ENCODE measurements around the gene SYVN1. TPM values are rescaled to one million over a fixed set of nuclear protein-coding genes. Genes with fewer than 3 reads are reported as not detected.
"Not testable (repeated sequence)": the region's sequence is repeated elsewhere in the genome, so short reads cannot be mapped to it uniquely, and the experiment has no call there.

Gene SYVN1
- polyA plus RNA-seq, 1 of the 3 experiments (the other 2 are of a cell fraction) = 31.9 TPM

DNA sequence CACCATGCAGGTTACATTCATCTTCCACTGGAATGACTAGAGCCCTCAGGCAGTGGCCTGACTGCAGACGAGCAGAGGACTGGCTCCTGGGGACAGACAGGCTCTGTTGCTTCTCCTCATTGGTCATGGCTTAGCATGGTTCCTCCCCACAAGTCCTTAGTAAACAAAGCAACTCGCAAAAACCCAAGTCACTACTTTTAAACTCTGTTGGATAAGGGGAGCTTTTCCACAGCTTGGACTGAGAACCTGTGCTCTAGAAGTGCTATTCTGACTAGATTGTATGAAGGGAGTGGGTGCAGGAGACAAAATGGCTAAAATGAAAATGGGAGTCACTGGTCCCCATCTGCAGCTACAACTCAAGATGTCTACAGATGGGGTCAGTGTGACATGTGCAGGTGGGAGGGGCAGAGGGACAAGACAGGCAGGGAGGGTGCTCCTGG is 40.3 kb upstream of the SYVN1 start:
- H3K9me2 ChIP-seq; H3K79me2 ChIP-seq (ENCODE audit: insufficient read depth); H3K4me3 ChIP-seq (ENCODE audit: low read depth in 2 of 2, low read length in 1 of 2); H3K4me1 ChIP-seq (ENCODE audit: control insufficient read depth in 1 of 2, insufficient read depth in 2 of 2, low read depth in 1 of 2, low read length in 1 of 2); H3K9ac ChIP-seq; H3K4me2 ChIP-seq; CTCF ChIA-PET; H2AFZ ChIP-seq (ENCODE audit: low read depth); POLR2A ChIA-PET; H4K20me1 ChIP-seq (ENCODE audit: insufficient read depth); H3K27me3 ChIP-seq (ENCODE audit: insufficient read depth); H3K36me3 ChIP-seq (replicated peaks in 1 of 2; ENCODE audit: control insufficient read depth in 1 of 2, insufficient read depth in 2 of 2, low read length in 1 of 2); H3F3A ChIP-seq (replicated peaks; ENCODE audit: insufficient read depth); H3K9me3 ChIP-seq; H3K27ac ChIP-seq (ENCODE audit: low read depth in 2 of 2, low read length in 1 of 2); DNase-seq: not testable (repeated sequence)
- WGBS (ENCODE audit: low lambda C conversion rate) = 60% methylated on average over 2 of the region's 2 CpGs

DNA sequence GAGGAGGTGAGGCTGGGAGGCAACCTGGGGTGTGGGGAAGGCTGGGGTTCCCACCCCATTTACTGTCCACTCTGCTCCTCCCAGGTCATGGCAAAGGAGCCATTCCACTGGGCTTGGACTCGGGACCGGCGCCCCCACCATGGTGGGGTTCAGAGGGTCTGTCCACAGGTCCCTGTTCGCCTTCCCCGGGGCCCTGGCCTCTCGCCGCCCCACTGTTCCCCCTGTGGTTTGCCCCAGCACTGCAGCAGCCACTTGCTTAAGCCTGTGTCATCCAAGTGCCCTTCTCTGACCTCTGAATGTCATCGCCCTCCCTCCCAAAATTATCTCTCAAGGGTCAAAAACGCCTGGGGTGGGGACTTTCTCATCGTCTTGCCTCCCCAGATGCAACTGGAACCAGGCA is 38.3 kb upstream of the SYVN1 start:
- Histone ChIP-seq H3K27me3 (ENCODE audit: insufficient read depth) (no peaks in the 10 kb centered on the region), H3K4me3 (ENCODE audit: low read depth in 2 of 2, low read length in 1 of 2) (no peak overlapping the region), H3K27ac (ENCODE audit: low read depth in 2 of 2, low read length in 1 of 2) (no peak overlapping the region), H2AFZ (ENCODE audit: low read depth) (no peak overlapping the region), H4K20me1 (ENCODE audit: insufficient read depth) (no peaks in the 10 kb centered on the region), H3K4me2 (no peak overlapping the region), H3K36me3 (replicated peaks in 1 of 2; ENCODE audit: control insufficient read depth in 1 of 2, insufficient read depth in 2 of 2, low read length in 1 of 2) (no peaks in the 10 kb centered on the region), H3K9ac (no peak overlapping the region), H3K9me3 (no peaks in the 10 kb centered on the region), H3F3A (replicated peaks; ENCODE audit: insufficient read depth) (peaks cover 2% of the 10 kb centered on the region), H3K4me1 (ENCODE audit: control insufficient read depth in 1 of 2, insufficient read depth in 2 of 2, low read depth in 1 of 2, low read length in 1 of 2) (no peaks in the 10 kb centered on the region; a peak in 1 of 4 replicates), H3K9me2 (no peaks in the 10 kb centered on the region), H3K79me2 (ENCODE audit: insufficient read depth) (no peaks in the 10 kb centered on the region)
- WGBS (ENCODE audit: low lambda C conversion rate) = 76% methylated on average over 7 of the region's 10 CpGs
- TF ChIP-seq, protein P1, sequence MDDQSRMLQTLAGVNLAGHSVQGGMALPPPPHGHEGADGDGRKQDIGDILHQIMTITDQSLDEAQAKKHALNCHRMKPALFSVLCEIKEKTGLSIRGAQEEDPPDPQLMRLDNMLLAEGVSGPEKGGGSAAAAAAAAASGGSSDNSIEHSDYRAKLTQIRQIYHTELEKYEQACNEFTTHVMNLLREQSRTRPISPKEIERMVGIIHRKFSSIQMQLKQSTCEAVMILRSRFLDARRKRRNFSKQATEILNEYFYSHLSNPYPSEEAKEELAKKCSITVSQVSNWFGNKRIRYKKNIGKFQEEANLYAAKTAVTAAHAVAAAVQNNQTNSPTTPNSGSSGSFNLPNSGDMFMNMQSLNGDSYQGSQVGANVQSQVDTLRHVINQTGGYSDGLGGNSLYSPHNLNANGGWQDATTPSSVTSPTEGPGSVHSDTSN (IDR thresholded peaks at IDR 0.05) = no peak
- TF ChIP-seq, protein P2, sequence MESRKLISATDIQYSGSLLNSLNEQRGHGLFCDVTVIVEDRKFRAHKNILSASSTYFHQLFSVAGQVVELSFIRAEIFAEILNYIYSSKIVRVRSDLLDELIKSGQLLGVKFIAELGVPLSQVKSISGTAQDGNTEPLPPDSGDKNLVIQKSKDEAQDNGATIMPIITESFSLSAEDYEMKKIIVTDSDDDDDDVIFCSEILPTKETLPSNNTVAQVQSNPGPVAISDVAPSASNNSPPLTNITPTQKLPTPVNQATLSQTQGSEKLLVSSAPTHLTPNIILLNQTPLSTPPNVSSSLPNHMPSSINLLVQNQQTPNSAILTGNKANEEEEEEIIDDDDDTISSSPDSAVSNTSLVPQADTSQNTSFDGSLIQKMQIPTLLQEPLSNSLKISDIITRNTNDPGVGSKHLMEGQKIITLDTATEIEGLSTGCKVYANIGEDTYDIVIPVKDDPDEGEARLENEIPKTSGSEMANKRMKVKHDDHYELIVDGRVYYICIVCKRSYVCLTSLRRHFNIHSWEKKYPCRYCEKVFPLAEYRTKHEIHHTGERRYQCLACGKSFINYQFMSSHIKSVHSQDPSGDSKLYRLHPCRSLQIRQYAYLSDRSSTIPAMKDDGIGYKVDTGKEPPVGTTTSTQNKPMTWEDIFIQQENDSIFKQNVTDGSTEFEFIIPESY (IDR thresholded peaks at IDR 0.05; ENCODE audit: borderline replicate concordance, low read depth) = no peak
- TF ChIP-seq MEF2A (IDR thresholded peaks at IDR 0.05; ENCODE audit: borderline replicate concordance, low read depth) (no peak), EP300 (IDR thresholded peaks at IDR 0.05; ENCODE audit: borderline replicate concordance in 1 of 2, low read depth in 1 of 2, low read length in 1 of 2) (no peak), NRF1 (IDR thresholded peaks at IDR 0.05; ENCODE audit: low read depth, low read length) (no peak), SMC3 (IDR thresholded peaks at IDR 0.05; ENCODE audit: low read depth, low read length) (no peak), JUND (IDR thresholded peaks at IDR 0.05) (no peak), ELF1 (IDR thresholded peaks at IDR 0.05) (no peak), RAD21 (IDR thresholded peaks at IDR 0.05; ENCODE audit: low read length) (no peak), FOSL2 (IDR thresholded peaks at IDR 0.05; ENCODE audit: borderline replicate concordance, low read depth) (no peak), MXI1 (IDR thresholded peaks at IDR 0.05; ENCODE audit: low read depth, low read length) (no peak), SIN3A (IDR thresholded peaks at IDR 0.05; ENCODE audit: borderline replicate concordance, low read depth, low read length) (no peak), FOXM1 (IDR thresholded peaks at IDR 0.05; ENCODE audit: low read depth) (no peak)
- TF ChIP-seq, protein P3, sequence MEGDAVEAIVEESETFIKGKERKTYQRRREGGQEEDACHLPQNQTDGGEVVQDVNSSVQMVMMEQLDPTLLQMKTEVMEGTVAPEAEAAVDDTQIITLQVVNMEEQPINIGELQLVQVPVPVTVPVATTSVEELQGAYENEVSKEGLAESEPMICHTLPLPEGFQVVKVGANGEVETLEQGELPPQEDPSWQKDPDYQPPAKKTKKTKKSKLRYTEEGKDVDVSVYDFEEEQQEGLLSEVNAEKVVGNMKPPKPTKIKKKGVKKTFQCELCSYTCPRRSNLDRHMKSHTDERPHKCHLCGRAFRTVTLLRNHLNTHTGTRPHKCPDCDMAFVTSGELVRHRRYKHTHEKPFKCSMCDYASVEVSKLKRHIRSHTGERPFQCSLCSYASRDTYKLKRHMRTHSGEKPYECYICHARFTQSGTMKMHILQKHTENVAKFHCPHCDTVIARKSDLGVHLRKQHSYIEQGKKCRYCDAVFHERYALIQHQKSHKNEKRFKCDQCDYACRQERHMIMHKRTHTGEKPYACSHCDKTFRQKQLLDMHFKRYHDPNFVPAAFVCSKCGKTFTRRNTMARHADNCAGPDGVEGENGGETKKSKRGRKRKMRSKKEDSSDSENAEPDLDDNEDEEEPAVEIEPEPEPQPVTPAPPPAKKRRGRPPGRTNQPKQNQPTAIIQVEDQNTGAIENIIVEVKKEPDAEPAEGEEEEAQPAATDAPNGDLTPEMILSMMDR (IDR thresholded peaks at IDR 0.05) = no peak
- no peak for DNase-seq
- POLR2A ChIA-PET = no interaction called here
- CTCF ChIA-PET = interaction anchor here (0.9 to 1.4 kb wide), 4 partner anchors 9 to 62 kb away, joined by 3 to 4 read pairs (median 4); partner anchors contain the start of gene CAPN1
